ENCODE data around the gene TMEM175.

GRCh38 chr4:945274-946102, 13.2 kb downstream of the TMEM175 start:
- no peak for TF ChIP-seq TAF1 (IDR thresholded peaks at IDR 0.05; ENCODE audit: borderline replicate concordance, low read depth, low read length)
- TF ChIP-seq POLR2AphosphoS5 (IDR thresholded peaks at IDR 0.05; ENCODE audit: low read depth, low read length) = no peak
- no peak for TF ChIP-seq POLR2A (IDR thresholded peaks at IDR 0.05; ENCODE audit: low read depth, low read length)
